Memory B cell (primary cell): ENCODE measurements around the gene PGP.
"Not testable (repeated sequence)": the region's sequence is repeated elsewhere in the genome, so short reads cannot be mapped to it uniquely, and the experiment has no call there.

Source experiments
- ATAC-seq: fragments of 150-1000 bp; cut with Tn5 transposase; 2 replicates; pipeline ENCODE4 v1.10.0; 2021; ENCODE audit warnings: low read depth, mild to moderate bottlenecking, moderate library complexity
- DNase-seq, 2 donors: peaks; one replicate each; pipeline ENCODE4 v3.0.0; 2022; ENCODE audit warnings: low spot score in 2 of 2
- H3K27ac Mint-ChIP-seq: one replicate; pipeline ENCODE4 v1.8.0; 2022; ENCODE audit warnings: mild to moderate bottlenecking, moderate library complexity, mixed read lengths
- H3K27me3 Mint-ChIP-seq: one replicate; pipeline ENCODE4 v1.8.0; 2022; ENCODE audit warnings: mixed read lengths
- H3K36me3 Mint-ChIP-seq: one replicate; pipeline ENCODE4 v1.8.0; 2022; ENCODE audit warnings: mild to moderate bottlenecking, mixed read lengths
- H3K4me1 Mint-ChIP-seq: one replicate; pipeline ENCODE4 v1.8.0; 2022; ENCODE audit warnings: mixed read lengths
- H3K4me3 Mint-ChIP-seq: one replicate; pipeline ENCODE4 v1.8.0; 2022; ENCODE audit warnings: mild to moderate bottlenecking, moderate library complexity, mixed read lengths
- H3K9me3 Mint-ChIP-seq: one replicate; pipeline ENCODE4 v1.8.0; 2022; ENCODE audit warnings: mixed read lengths

The PGP gene

DNA sequence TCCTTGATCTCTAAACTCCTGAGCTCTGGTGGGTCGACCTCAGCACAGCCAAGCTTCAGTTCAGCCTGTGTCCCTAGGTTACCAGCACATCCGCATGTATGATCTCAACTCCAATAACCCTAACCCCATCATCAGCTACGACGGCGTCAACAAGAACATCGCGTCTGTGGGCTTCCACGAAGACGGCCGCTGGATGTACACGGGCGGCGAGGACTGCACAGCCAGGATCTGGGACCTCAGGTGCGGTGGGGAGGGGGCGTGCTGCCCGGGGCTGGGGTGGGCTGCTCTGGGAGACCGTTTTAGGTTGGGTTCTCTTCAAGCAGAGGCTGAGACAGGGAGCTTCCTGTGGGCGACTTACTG is 8.2 kb downstream of the PGP start:
- Mint-ChIP-seq H3K4me1 (peaks cover 21% of the 10 kb centered on the region), H3K27me3 (no peaks in the 10 kb centered on the region), H3K36me3 (peaks cover 11% of the 10 kb centered on the region), H3K4me3 (peak overlapping the region; percentile 91), H3K27ac (peak overlapping the region; percentile 91), H3K9me3 (no peaks in the 10 kb centered on the region)
- no peak for ATAC-seq
- no peak for DNase-seq

DNA sequence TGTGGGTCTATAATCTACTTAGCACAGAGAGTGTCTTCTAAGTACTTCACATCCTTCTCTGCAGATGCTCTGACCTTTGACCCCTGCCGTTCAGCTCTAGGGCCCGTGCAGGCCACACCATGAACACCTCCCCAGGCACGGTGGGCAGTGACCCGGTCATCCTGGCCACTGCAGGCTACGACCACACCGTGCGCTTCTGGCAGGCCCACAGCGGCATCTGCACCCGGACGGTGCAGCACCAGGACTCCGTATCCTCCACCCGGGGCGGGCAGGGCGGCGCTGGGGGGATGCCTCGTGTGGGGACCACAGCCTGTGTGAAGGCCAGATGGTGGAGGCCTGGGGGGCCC is 8.7 kb downstream of the PGP start:
- Mint-ChIP-seq H3K27ac (peak overlapping the region; percentile 91), H3K9me3 (no peaks in the 10 kb centered on the region), H3K4me3 (peak overlapping the region; percentile 91), H3K4me1 (peaks cover 21% of the 10 kb centered on the region), H3K27me3 (no peaks in the 10 kb centered on the region), H3K36me3 (peaks cover 11% of the 10 kb centered on the region)
- ATAC-seq = no peak
- DNase-seq = no peak

- peak; percentile 81 for ATAC-seq
- peak within 1 kb of the TSS; percentile 91 for H3K27ac Mint-ChIP-seq
- no peaks in the 10 kb centered on the region for H3K27me3 Mint-ChIP-seq
- H3K9me3 Mint-ChIP-seq = no peaks in the 10 kb centered on the region
- peak; percentile 95 to 96 for DNase-seq
- H3K4me1 Mint-ChIP-seq = peaks cover 21% of the 10 kb centered on the region
- peaks cover 11% of the 10 kb centered on the region for H3K36me3 Mint-ChIP-seq
- peak within 1 kb of the TSS; percentile 91 for H3K4me3 Mint-ChIP-seq
These were observed 9.3 kb downstream of the PGP start, which contains the start of gene MLST8 for GRCh38 chr16:2205104-2205966. Gene MLST8 (plus strand): TSS chr16:2205454. CDS start chr16:2206086, 632 bp downstream.

DNA sequence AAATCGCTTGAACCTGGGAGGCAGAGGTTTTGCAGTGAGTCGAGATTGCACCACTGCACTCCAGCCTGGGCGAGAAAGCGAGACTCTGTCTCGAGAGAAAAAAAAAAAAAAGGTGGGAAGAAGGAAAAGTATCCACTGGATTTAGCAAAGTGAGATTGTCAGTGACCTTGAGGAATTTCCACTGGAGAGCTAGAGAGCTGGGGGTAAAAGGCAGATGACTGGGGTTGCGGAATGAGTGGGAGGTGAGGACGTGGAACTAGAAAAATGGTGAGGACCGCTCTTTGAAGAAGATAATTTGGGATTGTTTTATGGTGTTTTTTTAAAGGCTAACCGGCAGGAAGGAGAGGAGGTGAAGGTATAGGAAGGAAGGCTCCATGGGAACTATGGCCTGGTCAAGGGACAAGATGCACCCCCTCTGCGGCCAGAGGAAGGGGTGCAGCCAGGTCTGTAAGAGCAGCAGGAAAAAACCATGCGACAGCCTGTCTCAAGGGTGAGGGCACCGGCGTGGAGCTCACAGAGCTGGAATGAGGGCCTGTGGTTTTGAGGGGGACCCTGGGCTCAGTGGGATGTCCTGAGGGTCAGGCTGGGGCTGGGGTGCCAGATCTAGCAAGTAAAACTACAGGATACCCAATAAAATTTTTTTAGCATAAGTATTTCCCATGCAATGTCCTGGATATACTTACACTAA is 10.1 kb downstream of the PGP start:
- Mint-ChIP-seq H3K27ac (peak overlapping the region; percentile 91), H3K4me1 (peaks cover 21% of the 10 kb centered on the region), H3K36me3 (peaks cover 11% of the 10 kb centered on the region), H3K27me3 (no peaks in the 10 kb centered on the region), H3K9me3 (no peaks in the 10 kb centered on the region), H3K4me3 (peak overlapping the region; percentile 91)
- ATAC-seq (no peak), DNase-seq (no peak)

GRCh38 chr16:2203119-2203688 is 11.4 kb downstream of the PGP start:
- Mint-ChIP-seq H3K4me1 (peaks cover 21% of the 10 kb centered on the region), H3K4me3 (peak overlapping the region; percentile 52), H3K27ac (peak overlapping the region; percentile 43)
- H3K36me3 Mint-ChIP-seq, ATAC-seq, DNase-seq, H3K9me3 Mint-ChIP-seq, H3K27me3 Mint-ChIP-seq: not testable (repeated sequence)

- H3K27me3 Mint-ChIP-seq = peaks cover 5% of the 10 kb centered on the region
- peaks cover 13% of the 10 kb centered on the region for H3K4me1 Mint-ChIP-seq
- H3K27ac Mint-ChIP-seq = no peak overlapping the region
- H3K9me3 Mint-ChIP-seq = no peaks in the 10 kb centered on the region
- no peaks in the 10 kb centered on the region for H3K36me3 Mint-ChIP-seq
- DNase-seq = no peak
- H3K4me3 Mint-ChIP-seq = no peak overlapping the region
- ATAC-seq = no peak
These were observed 14.3 kb downstream of the PGP start for GRCh38 chr16:2200313-2200712.

- peaks cover 16% of the 10 kb centered on the region for H3K4me1 Mint-ChIP-seq
- no peak overlapping the region for H3K27ac Mint-ChIP-seq
- DNase-seq = no peak
- H3K4me3 Mint-ChIP-seq = no peak overlapping the region
- H3K36me3 Mint-ChIP-seq = no peaks in the 10 kb centered on the region
- H3K9me3 Mint-ChIP-seq = no peaks in the 10 kb centered on the region
- ATAC-seq = no peak
- H3K27me3 Mint-ChIP-seq = peaks cover 9% of the 10 kb centered on the region
These were observed 15.0 kb downstream of the PGP start for GRCh38 chr16:2199621-2200139.

- ATAC-seq (no peak), DNase-seq (no peak)
- Mint-ChIP-seq H3K4me1 (peaks cover 12% of the 10 kb centered on the region), H3K9me3 (no peaks in the 10 kb centered on the region), H3K27me3 (peaks cover 10% of the 10 kb centered on the region), H3K4me3 (no peak overlapping the region), H3K27ac (no peak overlapping the region), H3K36me3 (no peaks in the 10 kb centered on the region)
These were observed 15.5 kb downstream of the PGP start for GRCh38 chr16:2199095-2199494.

DNA sequence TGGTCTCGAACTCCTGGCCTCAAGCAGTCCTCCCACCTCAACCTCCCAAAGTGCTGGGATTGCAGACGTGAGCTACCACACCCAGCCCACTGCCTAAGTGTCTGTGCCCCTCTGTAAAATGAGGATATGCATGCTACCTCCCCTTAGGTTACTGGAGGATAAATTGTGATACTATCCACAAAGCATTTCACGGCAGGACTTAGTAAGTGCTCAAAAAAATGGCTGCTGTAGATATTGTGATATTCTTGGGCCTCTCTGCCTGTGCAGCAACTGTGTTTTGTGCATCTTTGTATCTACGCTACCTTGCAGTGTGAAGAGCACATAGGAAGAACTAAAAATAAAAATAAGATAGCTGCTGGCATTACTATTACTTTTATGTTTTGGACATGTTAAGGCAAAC is 16.4 kb downstream of the PGP start:
- Mint-ChIP-seq H3K4me1 (peaks cover 8% of the 10 kb centered on the region), H3K9me3 (no peaks in the 10 kb centered on the region), H3K27me3 (peaks cover 12% of the 10 kb centered on the region), H3K4me3 (peak overlapping the region; percentile 39), H3K27ac (no peak overlapping the region), H3K36me3 (no peaks in the 10 kb centered on the region)
- ATAC-seq (no peak), DNase-seq (no peak)

- no peak for ATAC-seq
- peaks cover 8% of the 10 kb centered on the region for H3K4me1 Mint-ChIP-seq
- H3K36me3 Mint-ChIP-seq = no peaks in the 10 kb centered on the region
- H3K9me3 Mint-ChIP-seq = no peaks in the 10 kb centered on the region
- H3K4me3 Mint-ChIP-seq = peak overlapping the region; percentile 41
- no peak for DNase-seq
- H3K27me3 Mint-ChIP-seq = peaks cover 12% of the 10 kb centered on the region
- H3K27ac Mint-ChIP-seq = no peak overlapping the region
These were observed 16.9 kb downstream of the PGP start for GRCh38 chr16:2197765-2198164.

DNA sequence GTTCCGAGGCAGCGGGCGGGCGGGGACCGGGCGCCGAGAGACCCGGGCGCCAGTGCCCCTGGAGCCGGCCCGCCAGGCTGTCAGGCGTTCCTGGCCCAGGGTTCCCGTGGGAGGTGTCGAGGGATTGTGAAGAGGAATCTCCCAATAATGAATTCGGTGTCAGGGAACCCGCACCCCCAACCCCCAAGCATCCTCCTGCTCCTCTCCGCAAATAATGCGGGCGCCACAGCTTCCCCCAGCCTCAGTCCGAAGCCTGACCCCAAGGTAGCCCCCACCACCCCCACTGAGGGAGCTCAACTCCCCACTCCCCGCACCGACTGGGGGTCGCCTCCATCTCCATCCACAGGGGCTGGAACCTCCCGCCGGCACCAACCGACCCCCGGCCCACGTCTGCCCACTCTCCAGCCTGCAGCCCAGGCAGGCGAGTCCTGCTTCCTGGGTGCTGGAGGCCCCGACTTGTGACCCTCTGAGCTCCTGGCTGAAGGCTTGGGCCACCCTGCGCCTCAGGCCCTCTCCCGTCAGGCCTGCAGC is 17.6 kb downstream of the PGP start:
- peaks cover 17% of the 10 kb centered on the region for H3K27me3 Mint-ChIP-seq
- H3K27ac Mint-ChIP-seq = no peak overlapping the region
- peaks cover 8% of the 10 kb centered on the region for H3K4me1 Mint-ChIP-seq
- H3K9me3 Mint-ChIP-seq = no peaks in the 10 kb centered on the region
- peak overlapping the region; percentile 79 for H3K4me3 Mint-ChIP-seq
- DNase-seq (no peak), ATAC-seq (no peak)
- no peaks in the 10 kb centered on the region for H3K36me3 Mint-ChIP-seq

- Mint-ChIP-seq H3K9me3 (no peaks in the 10 kb centered on the region), H3K27ac (no peak within 1 kb of the TSS), H3K4me3 (peak within 1 kb of the TSS; percentile 79), H3K27me3 (peaks cover 17% of the 10 kb centered on the region), H3K4me1 (peaks cover 8% of the 10 kb centered on the region), H3K36me3 (no peaks in the 10 kb centered on the region)
- ATAC-seq (peak; percentile 53), DNase-seq (no peak)
These were observed 18.3 kb downstream of the PGP start, which contains the start of gene CASKIN1 for GRCh38 chr16:2196162-2196980. Gene CASKIN1 (minus strand): TSS chr16:2196605. CDS start chr16:2196432, 173 bp downstream.
